Hepatocyte (in vitro differentiated cells): Measurements from ENCODE around the gene ARHGEF4.

Source experiments
- EZH2 ChIP-seq: fragments of 200-600 bp; sonication (generic); IDR thresholded peaks from 2 replicates; pipeline ENCODE4 v1.6.1; 2016; ENCODE audit warnings: antibody characterized with exemption, mild to moderate bottlenecking, borderline replicate concordance
- TF ChIP-seq, protein P1 (sequence below): fragments of 200-600 bp; sonication (generic); IDR thresholded peaks from 2 replicates; pipeline ENCODE4 v1.5.1; 2016; ENCODE audit warnings: antibody characterized with exemption, mild to moderate bottlenecking; ENCODE audit not compliant: poor library complexity

DNA sequence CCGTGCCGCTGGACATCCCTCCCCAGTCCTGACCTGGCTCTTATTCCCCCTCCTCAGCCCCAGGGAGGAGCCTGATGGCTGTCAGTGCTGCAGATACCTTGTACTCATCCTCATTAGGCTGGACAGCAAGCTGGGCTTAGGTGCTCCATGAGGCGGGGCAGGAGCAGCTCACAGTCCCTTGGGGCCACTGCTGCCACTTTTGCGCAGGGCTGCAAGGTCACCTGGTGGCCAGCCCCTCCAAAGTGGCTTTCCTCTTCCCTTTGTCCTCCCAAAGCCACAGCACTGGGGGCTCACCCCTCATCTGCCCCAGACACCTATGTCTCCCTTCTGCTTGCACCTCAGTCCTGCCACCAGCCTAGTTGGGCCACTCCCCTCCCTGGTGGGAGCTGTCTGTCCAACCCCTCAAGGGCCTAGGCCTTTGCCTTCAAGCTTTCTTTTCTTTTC is 195.7 kb downstream of the ARHGEF4 start:
- TF ChIP-seq, protein P1, sequence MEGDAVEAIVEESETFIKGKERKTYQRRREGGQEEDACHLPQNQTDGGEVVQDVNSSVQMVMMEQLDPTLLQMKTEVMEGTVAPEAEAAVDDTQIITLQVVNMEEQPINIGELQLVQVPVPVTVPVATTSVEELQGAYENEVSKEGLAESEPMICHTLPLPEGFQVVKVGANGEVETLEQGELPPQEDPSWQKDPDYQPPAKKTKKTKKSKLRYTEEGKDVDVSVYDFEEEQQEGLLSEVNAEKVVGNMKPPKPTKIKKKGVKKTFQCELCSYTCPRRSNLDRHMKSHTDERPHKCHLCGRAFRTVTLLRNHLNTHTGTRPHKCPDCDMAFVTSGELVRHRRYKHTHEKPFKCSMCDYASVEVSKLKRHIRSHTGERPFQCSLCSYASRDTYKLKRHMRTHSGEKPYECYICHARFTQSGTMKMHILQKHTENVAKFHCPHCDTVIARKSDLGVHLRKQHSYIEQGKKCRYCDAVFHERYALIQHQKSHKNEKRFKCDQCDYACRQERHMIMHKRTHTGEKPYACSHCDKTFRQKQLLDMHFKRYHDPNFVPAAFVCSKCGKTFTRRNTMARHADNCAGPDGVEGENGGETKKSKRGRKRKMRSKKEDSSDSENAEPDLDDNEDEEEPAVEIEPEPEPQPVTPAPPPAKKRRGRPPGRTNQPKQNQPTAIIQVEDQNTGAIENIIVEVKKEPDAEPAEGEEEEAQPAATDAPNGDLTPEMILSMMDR, result no peak
- TF ChIP-seq EZH2, result no peak
